Epithelial cell of proximal tubule (primary cell): ENCODE data around the gene TESK1. TPM values are rescaled to one million over a fixed set of nuclear protein-coding genes. Genes with fewer than 3 reads are reported as not detected.

Source experiments
- DNase-seq: peaks from one replicate; pipeline ENCODE4 v3.0.0-alpha.2; 2011; ENCODE audit warnings: low read depth
- H3K4me3 ChIP-seq: 2 replicates; pipeline ENCODE4 v1.5.1; 2011; ENCODE audit warnings: low read depth, mild to moderate bottlenecking, low read length
- CTCF ChIP-seq: conservative IDR thresholded peaks from 2 replicates; pipeline ENCODE4 v1.5.1; 2012; ENCODE audit warnings: low read depth, mild to moderate bottlenecking, low read length
- total RNA-seq: library from RNA; depleted of rRNA; stranded (reverse); fragments of >200 nt; gene quantifications from 2 replicates; pipeline ENCODE4 v1.2.3, GENCODE V29; 2015

The TESK1 gene
- total RNA-seq, 1 donor from 2014 or later: 23.5 TPM

GRCh38 chr9:35560625-35561337, 44.3 kb upstream of the TESK1 start:
- no peak overlapping the region for H3K4me3 ChIP-seq
- no peak for TF ChIP-seq CTCF
- no peak for DNase-seq

- no peak for DNase-seq
- H3K4me3 ChIP-seq: no peak overlapping the region
- TF ChIP-seq CTCF: no peak
Observed at GRCh38 chr9:35561468-35562261, 43.4 kb upstream of the TESK1 start.

GRCh38 chr9:35562895-35563780, 41.9 kb upstream of the TESK1 start:
- no peak for DNase-seq
- TF ChIP-seq CTCF: no peak
- H3K4me3 ChIP-seq: no peak overlapping the region

- H3K4me3 ChIP-seq: no peak overlapping the region
- DNase-seq: no peak
- TF ChIP-seq CTCF: no peak
Observed at GRCh38 chr9:35563791-35564197, 41.3 kb upstream of the TESK1 start.

- H3K4me3 ChIP-seq: no peak overlapping the region
- TF ChIP-seq CTCF: no peak
- DNase-seq: no peak
Observed at GRCh38 chr9:35564658-35565061, 40.4 kb upstream of the TESK1 start.

- TF ChIP-seq CTCF: no peak
- no peak for DNase-seq
- H3K4me3 ChIP-seq: no peak overlapping the region
Observed at GRCh38 chr9:35566417-35566816, 38.6 kb upstream of the TESK1 start.
